Kidney (tissue), 14 donors: Measurements from ENCODE around the gene GRIP2. TPM values are rescaled to one million over a fixed set of nuclear protein-coding genes. Genes with fewer than 3 reads are reported as not detected.

Experiments used
- DNase-seq, 5 donors: peaks; one replicate each; pipeline ENCODE4 v3.0.0-alpha.2; 2013 to 2020
- FAIRE-seq: peaks from 2 replicates; lab custom pipeline; 2012; peaks lifted over from hg19 to GRCh38; lab: Jason Lieb, UNC
- H3K27ac ChIP-seq, 2 donors: one replicate each; pipeline ENCODE4 v1.7.0; 2013; ENCODE audit warnings: low read depth in 2 of 2, low read length in 2 of 2, inconsistent platforms in 1 of 2
- H3K27me3 ChIP-seq: one replicate; pipeline ENCODE4 v1.7.1; 2013; ENCODE audit warnings: low read length, inconsistent platforms; ENCODE audit not compliant: control insufficient read depth, insufficient read depth
- H3K36me3 ChIP-seq, 3 donors: one replicate each; pipeline versions ENCODE4 v1.7.0 to v1.7.1; 2013; ENCODE audit warnings: low read length in 3 of 3, control low read depth in 1 of 3, inconsistent platforms in 1 of 3; ENCODE audit not compliant: insufficient read depth in 3 of 3, control insufficient read depth in 2 of 3
- H3K4me1 ChIP-seq, 3 donors: one replicate each; pipeline versions ENCODE4 v1.7.0 to v1.7.1; 2013; ENCODE audit warnings: low read length in 3 of 3, inconsistent platforms in 1 of 3, low read depth in 1 of 3; ENCODE audit not compliant: control insufficient read depth in 2 of 3, insufficient read depth in 2 of 3
- H3K4me3 ChIP-seq, 3 donors: one replicate each; pipeline versions ENCODE4 v1.7.0 to v1.8.1; 2013; ENCODE audit warnings: low read length in 3 of 3, control low read depth in 1 of 3, inconsistent platforms in 1 of 3
- H3K9ac ChIP-seq, 3 donors: one replicate each; pipeline versions ENCODE4 v1.7.0 to v1.7.1; 2013; ENCODE audit warnings: low read length in 3 of 3, control low read depth in 1 of 3, inconsistent platforms in 1 of 3
- H3K9me3 ChIP-seq, 3 donors: one replicate each; pipeline versions ENCODE4 v1.7.0 to v1.7.1; 2013; ENCODE audit warnings: low read length in 3 of 3, control low read depth in 1 of 3, inconsistent platforms in 1 of 3; ENCODE audit not compliant: control insufficient read depth in 2 of 3, insufficient read depth in 1 of 3
- CTCF ChIP-seq: IDR thresholded peaks from 3 replicates; pipeline ENCODE4 v1.5.1; 2012; ENCODE audit warnings: mild to moderate bottlenecking, moderate library complexity, borderline replicate concordance; ENCODE audit not compliant: insufficient read depth; ENCODE audit errors: extremely low read depth
- intact Hi-C: fragments of 100-400 bp; cut with DNase I; formaldehyde crosslinking; loops from one replicate; pipeline ENCODE4 v1.11.1; 2022
- polyA plus RNA-seq: library from polyadenylated mRNA; stranded (reverse); fragments of 350-450 nt; fragmentation: Illumina TruSeq; extraction: RNeasy Lipid Tissue Mini Kit (QIAGEN cat#74804); gene quantifications from one replicate; pipeline ENCODE4 v1.2.3, GENCODE V29; 2014; ENCODE audit warnings: low read depth, low replicate concordance; ENCODE audit not compliant: insufficient read depth
- total RNA-seq: library from RNA; stranded (reverse); fragmentation: NEBNext Ultra II Directional; extraction: Animal tissue kit (Norgen Biotek cat#: 25700); gene quantifications from one replicate; pipeline ENCODE4 v1.2.1, GENCODE V29; 2021
- donor health status: control.
- donor health status: control.
- donor health status: control.
- donor health status: control.
- donor health status: control.
- donor health status: DM: yes; HTN: yes; CAD: no.
- donor health status: Normal renal cell carcinoma (clear cell type).

The GRIP2 gene
- total and polyA plus RNA-seq, 2 donors from 2014 or later = 3.0 to 3.2 TPM

- H3K9me3 ChIP-seq = no peaks in the 10 kb centered on the region
- H3K4me1 ChIP-seq = no peaks in the 10 kb centered on the region
- TF ChIP-seq CTCF = no peak
- no peak for FAIRE-seq
- no peak overlapping the region for H3K9ac ChIP-seq
- no peak overlapping the region for H3K4me3 ChIP-seq
- peak in 1 of 5 donors; percentile 23 for DNase-seq
- no peaks in the 10 kb centered on the region for H3K27me3 ChIP-seq
- no peaks in the 10 kb centered on the region for H3K36me3 ChIP-seq
- H3K27ac ChIP-seq = no peak overlapping the region
- intact Hi-C loops = no loop called here
Measured at GRCh38 chr3:14535616-14536015, 4.5 kb downstream of the GRIP2 start.

GRCh38 chr3:14534516-14535191 lies 5.5 kb downstream of the GRIP2 start:
- no peak overlapping the region for H3K4me3 ChIP-seq
- FAIRE-seq (no peak), DNase-seq (peak in 4 of 5 donors; percentile 51 to 60 (median 57))
- no peaks in the 10 kb centered on the region for H3K27me3 ChIP-seq
- intact Hi-C loops = no loop called here
- no peak for TF ChIP-seq CTCF
- H3K4me1 ChIP-seq = no peaks in the 10 kb centered on the region
- H3K36me3 ChIP-seq = no peaks in the 10 kb centered on the region
- no peak overlapping the region for H3K27ac ChIP-seq
- H3K9me3 ChIP-seq = peaks cover 0 to 5% (median 0%) of the 10 kb centered on the region in 3 donors
- H3K9ac ChIP-seq = no peak overlapping the region

- FAIRE-seq = no peak
- no peak overlapping the region for H3K27ac ChIP-seq
- no peaks in the 10 kb centered on the region for H3K27me3 ChIP-seq
- H3K36me3 ChIP-seq = no peaks in the 10 kb centered on the region
- intact Hi-C loops = no loop called here
- peak in 1 of 5 donors; percentile 39 for DNase-seq
- H3K4me1 ChIP-seq = no peaks in the 10 kb centered on the region
- peaks cover 0 to 5% (median 0%) of the 10 kb centered on the region in 3 donors for H3K9me3 ChIP-seq
- H3K4me3 ChIP-seq = no peak overlapping the region
- no peak for TF ChIP-seq CTCF
- H3K9ac ChIP-seq = no peak overlapping the region
Measured at GRCh38 chr3:14533457-14533958, 6.6 kb downstream of the GRIP2 start.
